ENCODE measurements around the gene SYTL4.
"Not testable (repeated sequence)": the region's sequence is repeated elsewhere in the genome, so short reads cannot be mapped to it uniquely, and the experiment has no call there.

The SYTL4 gene

GRCh38 chrX:100724006-100724405 is 7.9 kb downstream of the SYTL4 start:
- not testable (repeated sequence) for H3K4me3 ChIP-seq (ENCODE audit: low read length); H3K9me3 ChIP-seq (ENCODE audit: control insufficient read depth, insufficient read depth, low read length); H3K27ac ChIP-seq (ENCODE audit: low read length); H3K27me3 ChIP-seq (ENCODE audit: control insufficient read depth, insufficient read depth, low read length); DNase-seq (ENCODE audit: low read depth, low spot score); H3K36me3 ChIP-seq (ENCODE audit: control insufficient read depth, insufficient read depth, low read length); H3K4me1 ChIP-seq (ENCODE audit: control insufficient read depth, insufficient read depth, low read length)
- WGBS (ENCODE audit: insufficient coverage, insufficient read length), result no CpG with 5 or more reads among the region's 30 CpGs

- no peak for DNase-seq (ENCODE audit: low read depth, low spot score)
- H3K27ac ChIP-seq (ENCODE audit: low read length), result no peak overlapping the region
These were observed 10.6 kb downstream of the SYTL4 start for GRCh38 chrX:100721328-100721727.

DNA sequence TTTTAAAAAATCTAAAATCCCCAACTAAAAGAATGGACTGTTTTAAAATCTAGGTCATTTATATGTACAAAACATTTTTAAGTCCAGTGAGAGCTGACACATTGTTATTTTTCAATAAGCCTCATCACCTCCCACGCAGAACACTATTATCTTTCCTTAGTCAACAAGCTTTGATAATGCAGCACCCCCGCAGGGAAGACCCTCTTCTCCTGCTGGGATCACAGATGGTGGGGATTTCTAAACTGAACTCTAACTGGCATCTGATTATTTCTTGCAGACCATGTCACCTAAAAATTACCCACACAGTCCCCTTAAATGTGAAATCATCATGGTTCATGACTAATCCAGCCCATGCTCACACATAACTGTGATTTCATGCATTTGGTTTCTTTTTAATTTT is 11.6 kb downstream of the SYTL4 start:
- Histone ChIP-seq H3K27me3 (ENCODE audit: control insufficient read depth, insufficient read depth, low read length) (no peaks in the 10 kb centered on the region), H3K27ac (ENCODE audit: low read length) (no peak overlapping the region), H3K36me3 (ENCODE audit: control insufficient read depth, insufficient read depth, low read length) (no peaks in the 10 kb centered on the region), H3K4me1 (ENCODE audit: control insufficient read depth, insufficient read depth, low read length) (no peaks in the 10 kb centered on the region), H3K4me3 (ENCODE audit: low read length) (no peak overlapping the region), H3K9me3 (ENCODE audit: control insufficient read depth, insufficient read depth, low read length) (no peaks in the 10 kb centered on the region)
- no CpG with 5 or more reads among the region's 2 CpGs for WGBS (ENCODE audit: insufficient coverage, insufficient read length)
- DNase-seq (ENCODE audit: low read depth, low spot score), result no peak

More at GRCh38 chrX:100721328-100721727, 10.6 kb downstream of the SYTL4 start:
- Histone ChIP-seq H3K4me3 (ENCODE audit: low read length) (no peak overlapping the region), H3K4me1 (ENCODE audit: control insufficient read depth, insufficient read depth, low read length) (no peaks in the 10 kb centered on the region), H3K36me3 (ENCODE audit: control insufficient read depth, insufficient read depth, low read length) (no peaks in the 10 kb centered on the region), H3K27me3 (ENCODE audit: control insufficient read depth, insufficient read depth, low read length) (no peaks in the 10 kb centered on the region), H3K9me3 (ENCODE audit: control insufficient read depth, insufficient read depth, low read length) (no peaks in the 10 kb centered on the region)

- no CpG with 5 or more reads among the region's 2 CpGs for WGBS (ENCODE audit: insufficient coverage, insufficient read length)
- no peaks in the 10 kb centered on the region for H3K36me3 ChIP-seq (ENCODE audit: control insufficient read depth, insufficient read depth, low read length)
- H3K4me1 ChIP-seq (ENCODE audit: control insufficient read depth, insufficient read depth, low read length), result no peaks in the 10 kb centered on the region
- no peaks in the 10 kb centered on the region for H3K9me3 ChIP-seq (ENCODE audit: control insufficient read depth, insufficient read depth, low read length)
- no peak overlapping the region for H3K4me3 ChIP-seq (ENCODE audit: low read length)
- no peak overlapping the region for H3K27ac ChIP-seq (ENCODE audit: low read length)
- no peak for DNase-seq (ENCODE audit: low read depth, low spot score)
- no peaks in the 10 kb centered on the region for H3K27me3 ChIP-seq (ENCODE audit: control insufficient read depth, insufficient read depth, low read length)
These were observed 12.8 kb downstream of the SYTL4 start for GRCh38 chrX:100719139-100719538.

DNA sequence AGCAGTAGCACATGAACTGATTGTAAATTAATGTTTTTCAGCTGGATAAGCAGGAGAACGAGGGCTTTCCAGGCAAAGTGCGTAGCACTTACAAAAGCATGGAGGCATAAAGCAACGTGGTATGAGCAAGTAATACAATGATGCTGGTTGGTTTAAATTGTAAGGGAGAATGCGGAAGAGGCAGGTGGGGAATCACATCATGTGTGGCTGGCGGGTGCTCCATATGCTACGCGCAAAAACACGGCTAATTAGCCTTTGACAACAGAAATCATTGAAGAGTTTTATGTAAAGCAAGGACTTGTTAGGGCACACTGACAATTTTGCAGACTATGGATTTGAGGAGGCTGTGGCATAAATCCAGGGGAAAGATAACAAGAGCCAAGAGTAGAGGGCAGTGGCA is 14.6 kb downstream of the SYTL4 start:
- no peaks in the 10 kb centered on the region for H3K27me3 ChIP-seq (ENCODE audit: control insufficient read depth, insufficient read depth, low read length)
- no CpG with 5 or more reads among the region's 8 CpGs for WGBS (ENCODE audit: insufficient coverage, insufficient read length)
- DNase-seq (ENCODE audit: low read depth, low spot score), result no peak
- H3K9me3 ChIP-seq (ENCODE audit: control insufficient read depth, insufficient read depth, low read length), result no peaks in the 10 kb centered on the region
- H3K4me1 ChIP-seq (ENCODE audit: control insufficient read depth, insufficient read depth, low read length), result no peaks in the 10 kb centered on the region
- H3K27ac ChIP-seq (ENCODE audit: low read length), result no peak overlapping the region
- no peaks in the 10 kb centered on the region for H3K36me3 ChIP-seq (ENCODE audit: control insufficient read depth, insufficient read depth, low read length)
- no peak overlapping the region for H3K4me3 ChIP-seq (ENCODE audit: low read length)

DNA sequence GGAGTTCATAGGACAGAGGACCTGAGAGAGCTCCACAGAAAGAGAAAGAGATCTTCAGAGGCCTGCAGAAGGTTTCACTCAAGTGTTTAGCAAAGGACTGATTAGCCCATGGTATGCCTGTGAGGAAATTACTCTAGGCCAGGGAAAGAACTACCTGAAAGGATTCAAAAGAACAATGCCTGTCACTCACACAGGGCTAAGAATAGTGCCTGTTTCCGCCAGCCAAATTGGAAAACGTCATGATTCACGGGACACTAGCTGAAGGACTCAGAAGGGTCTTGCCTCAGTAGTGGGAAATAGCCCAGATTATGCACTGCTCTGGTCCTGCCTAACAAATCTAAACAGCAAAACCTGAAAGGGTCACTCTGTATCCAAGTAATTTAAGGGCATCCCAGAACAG is 21.1 kb downstream of the SYTL4 start:
- no peak overlapping the region for H3K27ac ChIP-seq (ENCODE audit: low read length)
- no peaks in the 10 kb centered on the region for H3K9me3 ChIP-seq (ENCODE audit: control insufficient read depth, insufficient read depth, low read length)
- no peaks in the 10 kb centered on the region for H3K4me1 ChIP-seq (ENCODE audit: control insufficient read depth, insufficient read depth, low read length)
- H3K27me3 ChIP-seq (ENCODE audit: control insufficient read depth, insufficient read depth, low read length), result no peaks in the 10 kb centered on the region
- DNase-seq (ENCODE audit: low read depth, low spot score), result no peak
- H3K4me3 ChIP-seq (ENCODE audit: low read length), result no peak overlapping the region
- no CpG with 5 or more reads among the region's 3 CpGs for WGBS (ENCODE audit: insufficient coverage, insufficient read length)
- no peaks in the 10 kb centered on the region for H3K36me3 ChIP-seq (ENCODE audit: control insufficient read depth, insufficient read depth, low read length)

- H3K27ac ChIP-seq (ENCODE audit: low read length), result no peak overlapping the region
- H3K27me3 ChIP-seq (ENCODE audit: control insufficient read depth, insufficient read depth, low read length), result no peaks in the 10 kb centered on the region
- no CpG with 5 or more reads among the region's 3 CpGs for WGBS (ENCODE audit: insufficient coverage, insufficient read length)
These were observed 27.2 kb downstream of the SYTL4 start for GRCh38 chrX:100704581-100705203.

GRCh38 chrX:100700809-100701208 is 31.1 kb downstream of the SYTL4 start:
- Histone ChIP-seq H3K27ac (ENCODE audit: low read length) (no peak overlapping the region), H3K27me3 (ENCODE audit: control insufficient read depth, insufficient read depth, low read length) (no peaks in the 10 kb centered on the region), H3K4me3 (ENCODE audit: low read length) (no peak overlapping the region), H3K9me3 (ENCODE audit: control insufficient read depth, insufficient read depth, low read length) (no peaks in the 10 kb centered on the region), H3K4me1 (ENCODE audit: control insufficient read depth, insufficient read depth, low read length) (no peaks in the 10 kb centered on the region), H3K36me3 (ENCODE audit: control insufficient read depth, insufficient read depth, low read length) (no peaks in the 10 kb centered on the region)
- WGBS (ENCODE audit: insufficient coverage, insufficient read length), result no CpG with 5 or more reads among the region's 1 CpG
- no peak for DNase-seq (ENCODE audit: low read depth, low spot score)

More at GRCh38 chrX:100704581-100705203, 27.2 kb downstream of the SYTL4 start:
- H3K4me1 ChIP-seq (ENCODE audit: control insufficient read depth, insufficient read depth, low read length), result no peaks in the 10 kb centered on the region
- no peak overlapping the region for H3K4me3 ChIP-seq (ENCODE audit: low read length)
- H3K9me3 ChIP-seq (ENCODE audit: control insufficient read depth, insufficient read depth, low read length), result no peaks in the 10 kb centered on the region
- no peak for DNase-seq (ENCODE audit: low read depth, low spot score)
- H3K36me3 ChIP-seq (ENCODE audit: control insufficient read depth, insufficient read depth, low read length), result no peaks in the 10 kb centered on the region

DNA sequence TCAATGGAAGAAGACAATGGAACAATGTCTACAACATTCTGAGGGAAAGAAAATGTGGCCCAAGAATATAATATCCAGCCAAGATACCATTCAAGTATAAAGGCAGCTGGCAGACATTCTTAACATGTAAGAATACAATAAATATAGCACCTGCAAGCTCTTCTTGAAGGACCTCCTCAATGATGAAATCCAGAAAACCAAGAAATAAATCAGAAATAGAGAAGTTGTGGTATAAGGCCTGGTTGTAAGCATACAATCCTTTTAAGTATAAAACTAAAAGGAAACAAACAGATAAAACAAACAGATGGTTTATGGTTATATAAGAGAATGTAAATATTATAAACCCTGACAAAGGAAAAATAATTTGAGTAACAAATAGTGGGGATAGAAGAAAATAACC is 33.4 kb downstream of the SYTL4 start:
- H3K27ac ChIP-seq (ENCODE audit: low read length), result no peak overlapping the region
- H3K4me3 ChIP-seq (ENCODE audit: low read length), result no peak overlapping the region
- no peaks in the 10 kb centered on the region for H3K4me1 ChIP-seq (ENCODE audit: control insufficient read depth, insufficient read depth, low read length)

GRCh38 chrX:100696699-100697351 is 35.1 kb downstream of the SYTL4 start:
- Histone ChIP-seq H3K4me1 (ENCODE audit: control insufficient read depth, insufficient read depth, low read length) (no peaks in the 10 kb centered on the region), H3K9me3 (ENCODE audit: control insufficient read depth, insufficient read depth, low read length) (no peaks in the 10 kb centered on the region), H3K36me3 (ENCODE audit: control insufficient read depth, insufficient read depth, low read length) (no peaks in the 10 kb centered on the region), H3K4me3 (ENCODE audit: low read length) (no peak overlapping the region), H3K27me3 (ENCODE audit: control insufficient read depth, insufficient read depth, low read length) (no peaks in the 10 kb centered on the region), H3K27ac (ENCODE audit: low read length) (no peak overlapping the region)
- no CpG with 5 or more reads among the region's 3 CpGs for WGBS (ENCODE audit: insufficient coverage, insufficient read length)
- no peak for DNase-seq (ENCODE audit: low read depth, low spot score)

More for the DNA sequence above, 33.4 kb downstream of the SYTL4 start:
- no peak for DNase-seq (ENCODE audit: low read depth, low spot score)
- H3K36me3 ChIP-seq (ENCODE audit: control insufficient read depth, insufficient read depth, low read length), result no peaks in the 10 kb centered on the region
- H3K9me3 ChIP-seq (ENCODE audit: control insufficient read depth, insufficient read depth, low read length), result no peaks in the 10 kb centered on the region
- no peaks in the 10 kb centered on the region for H3K27me3 ChIP-seq (ENCODE audit: control insufficient read depth, insufficient read depth, low read length)

- no peak overlapping the region for H3K4me3 ChIP-seq (ENCODE audit: low read length)
- no peak for DNase-seq (ENCODE audit: low read depth, low spot score)
- WGBS (ENCODE audit: insufficient coverage, insufficient read length), result no CpG with 5 or more reads among the region's 4 CpGs
- H3K27me3 ChIP-seq (ENCODE audit: control insufficient read depth, insufficient read depth, low read length), result no peaks in the 10 kb centered on the region
- no peak overlapping the region for H3K27ac ChIP-seq (ENCODE audit: low read length)
- no peaks in the 10 kb centered on the region for H3K9me3 ChIP-seq (ENCODE audit: control insufficient read depth, insufficient read depth, low read length)
- no peaks in the 10 kb centered on the region for H3K36me3 ChIP-seq (ENCODE audit: control insufficient read depth, insufficient read depth, low read length)
- no peaks in the 10 kb centered on the region for H3K4me1 ChIP-seq (ENCODE audit: control insufficient read depth, insufficient read depth, low read length)
These were observed 35.9 kb downstream of the SYTL4 start for GRCh38 chrX:100695991-100696390.

Measured in iPS DF 6.9 (cell line).